GM23248 (cell line): ENCODE measurements around the gene GPN2.

Experiments
- EZH2 ChIP-seq: fragments of 200-600 bp; sonication (generic); IDR thresholded peaks from 2 replicates; pipeline ENCODE4 v1.6.1; 2018; ENCODE audit warnings: antibody characterized with exemption, mild to moderate bottlenecking; ENCODE audit not compliant: insufficient read depth, poor library complexity, severe bottlenecking
- EZH2phosphoT487 ChIP-seq: fragments of 200-600 bp; sonication (generic); IDR thresholded peaks from 2 replicates; pipeline ENCODE4 v1.6.1; 2018; ENCODE audit warnings: antibody characterized with exemption, moderate library complexity, mild to moderate bottlenecking, low read depth; ENCODE audit not compliant: insufficient read depth

DNA sequence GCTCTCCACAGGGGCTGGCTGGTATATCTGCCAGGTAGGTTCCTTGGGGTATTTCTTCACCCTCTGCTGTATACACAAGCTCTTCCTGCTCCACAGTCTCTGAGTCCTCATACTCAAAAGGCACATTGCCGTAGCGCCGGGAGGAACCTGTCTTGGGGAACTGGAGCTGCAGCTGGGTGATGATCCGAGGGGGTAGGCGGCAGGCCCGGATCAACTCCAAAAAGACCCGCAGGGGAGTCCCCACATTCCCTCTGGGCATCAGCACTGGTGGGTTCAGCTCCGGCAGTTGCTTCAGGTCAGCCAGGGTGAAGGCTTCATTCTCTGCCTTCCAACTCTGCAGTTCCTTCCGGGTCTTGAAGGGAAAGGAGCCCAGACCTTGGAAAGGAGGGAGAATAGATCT is 7.3 kb upstream of the GPN2 start:
- TF ChIP-seq EZH2phosphoT487 (no peak), EZH2 (no peak)
